K562 (cell line): ENCODE measurements around the gene NFATC3. TPM values are rescaled to one million over a fixed set of nuclear protein-coding genes. Genes with fewer than 3 reads are reported as not detected.

Experiments
- ATAC-seq: fragments of 200-7000 bp; cut with Tn5 transposase; 3 replicates; pipeline ENCODE4 v1.9.1; 2020; ENCODE audit warnings: moderate library complexity
- BruUV-seq: library from RNA; stranded (reverse); fragments of 400-500 nt; replicated peaks from 2 replicates; lab custom pipeline; 2021; lab: Mats Ljungman, UMichigan
- CTCF ChIA-PET: fragments of 300-600 bp; formaldehyde crosslinking; extraction: SDS; loops from one replicate; lab custom pipeline; 2021; ENCODE audit warnings: low intra/inter-chr PET ratio; lab: Yijun Ruan, JAX
- POLR2A ChIA-PET: fragments of 300-600, 350-650 bp; sonication (Branson Sonifier 250); formaldehyde crosslinking; extraction: SDS; loops from one replicate; lab custom pipeline; 2021; ENCODE audit warnings: antibody characterized with exemption, inconsistent platforms; lab: Yijun Ruan, JAX
- DNase-seq, 4 experiments: peaks; one replicate each; pipeline versions ENCODE4 v3.0.0 to v3.0.0-alpha.2; 2011 to 2018; ENCODE audit warnings: low spot score in 3 of 4, mixed read lengths in 3 of 4; ENCODE audit errors: extremely low read depth in 1 of 4
- FAIRE-seq: peaks from 2 replicates; lab custom pipeline; 2011; peaks lifted over from hg19 to GRCh38; lab: Jason Lieb, UNC
- H2AFZ ChIP-seq: 2 replicates; pipeline ENCODE4 v1.6.0; 2011; ENCODE audit warnings: low read depth, low read length, control low read depth, inconsistent platforms
- H3K27ac ChIP-seq: fragments of 200-600 bp; 3 replicates; pipeline ENCODE4 v1.8.0; 2011; ENCODE audit warnings: low read depth, mild to moderate bottlenecking, control low read depth, inconsistent platforms, low read length, moderate library complexity, mixed read lengths; ENCODE audit errors: extremely low read depth
- H3K27me3 ChIP-seq, 2 experiments: fragments of 300-600 bp in 1 of 2; 2 replicates in 1 of 2; 3 replicates in 1 of 2; pipeline versions ENCODE4 v1.6.0 to v1.8.0; 2011; ENCODE audit warnings: inconsistent platforms in 2 of 2, low read length in 2 of 2, mild to moderate bottlenecking in 1 of 2, mixed read lengths in 1 of 2, moderate library complexity in 1 of 2; ENCODE audit not compliant: control insufficient read depth in 2 of 2, insufficient read depth in 2 of 2
- H3K36me3 ChIP-seq: fragments of 300-600 bp; 3 replicates; pipeline ENCODE4 v1.8.0; 2011; ENCODE audit warnings: mild to moderate bottlenecking, low read length, inconsistent platforms; ENCODE audit not compliant: control insufficient read depth, insufficient read depth
- H3K4me1 ChIP-seq, 2 experiments: fragments of 200-600 bp in 1 of 2; replicated peaks in 1 of 2; 2 replicates in 1 of 2; 3 replicates in 1 of 2; pipeline versions ENCODE4 v1.5.1 to v1.8.0; 2011; ENCODE audit warnings: inconsistent platforms in 2 of 2, low read length in 2 of 2, mild to moderate bottlenecking in 1 of 2, mixed read lengths in 1 of 2, moderate library complexity in 1 of 2; ENCODE audit not compliant: control insufficient read depth in 2 of 2, insufficient read depth in 2 of 2
- H3K4me2 ChIP-seq: 2 replicates; pipeline ENCODE4 v1.6.1; 2011; ENCODE audit warnings: low read length, control low read depth, inconsistent platforms, mixed read lengths; ENCODE audit not compliant: insufficient read depth
- H3K4me3 ChIP-seq: fragments of 200-600 bp; sonication (generic), shearing (Covaris generic); 2 replicates; pipeline ENCODE4 v1.5.1; 2016; ENCODE audit warnings: control low read depth, inconsistent platforms
- H3K79me2 ChIP-seq: fragments of 200-600 bp; 3 replicates; pipeline ENCODE4 v1.8.0; 2011; ENCODE audit warnings: low read length, inconsistent platforms; ENCODE audit not compliant: control insufficient read depth, insufficient read depth
- H3K9ac ChIP-seq, 2 experiments: 2 replicates each; pipeline versions ENCODE4 v1.6.0 to v1.6.1; 2011; ENCODE audit warnings: low read depth in 2 of 2, low read length in 2 of 2, control low read depth in 1 of 2, inconsistent platforms in 1 of 2, mild to moderate bottlenecking in 1 of 2, mixed read lengths in 1 of 2; ENCODE audit not compliant: insufficient read depth in 1 of 2
- H3K9me1 ChIP-seq: one replicate; pipeline ENCODE4 v1.6.0; 2011; ENCODE audit warnings: inconsistent platforms, mild to moderate bottlenecking, low read length, moderate library complexity; ENCODE audit not compliant: control insufficient read depth, insufficient read depth
- H3K9me3 ChIP-seq: replicated peaks from 2 replicates; pipeline ENCODE4 v1.5.1; 2011; ENCODE audit warnings: low read depth, low read length, inconsistent platforms; ENCODE audit not compliant: control insufficient read depth, insufficient read depth
- H4K20me1 ChIP-seq: replicated peaks from 2 replicates; pipeline ENCODE4 v1.6.1; 2011; ENCODE audit warnings: low read length, inconsistent platforms, mixed read lengths; ENCODE audit not compliant: control insufficient read depth, insufficient read depth
- CXXC5 ChIP-seq: fragments of 250-450 bp; sonication (Bioruptor Pico); IDR thresholded peaks from 2 replicates; pipeline ENCODE4 v1.8.0; 2022; ENCODE audit warnings: inconsistent platforms, mild to moderate bottlenecking, moderate library complexity
- PCBP1 ChIP-seq: fragments of 200-400 bp; formaldehyde crosslinking; IDR thresholded peaks from 2 replicates; pipeline ENCODE4 v1.6.1; 2018; ENCODE audit warnings: mild to moderate bottlenecking, low read depth, low read length; ENCODE audit not compliant: poor library complexity, severe bottlenecking
- WGBS: fragments of 100-300 bp; shearing (Covaris generic); methylation state at CpG from one replicate; pipeline ENCODE4 v1.1.6; 2016; ENCODE audit warnings: low coverage, mixed read lengths; ENCODE audit not compliant: insufficient coverage; ENCODE audit errors: missing lambda C conversion rate; 5-methylcytosine and 5-hydroxymethylcytosine counted together
- in situ Hi-C: fragments of 300-500 bp; cut with MboI; formaldehyde crosslinking; loops from 4 replicates; pipeline ENCODE4 v1.15.0; 2018; ENCODE audit warnings: inconsistent platforms, mixed read lengths
- intact Hi-C: fragments of 100-400 bp; cut with micrococcal nuclease; formaldehyde crosslinking; loops from 2 replicates; pipeline ENCODE4 v1.14.2; 2022
- polyA plus RNA-seq, 8 experiments: library from polyadenylated mRNA; depleted of rRNA in 4 of 8; stranded (reverse) in 5 of 8; unstranded in 3 of 8; fragments of >200 nt; fragmentation: Nextera tagmentation in 2 of 8; fragmentation: Illumina TruSeq in 1 of 8; extraction: Ambion mirVana in 2 of 8; extraction: Trizol in 1 of 8; gene quantifications; 2 replicates each; pipeline versions ENCODE4 v1.2.1 to v1.2.3, GENCODE V29; 2011 to 2014; ENCODE audit warnings: inconsistent platforms in 1 of 8, missing spikeins in 1 of 8
- total RNA-seq, 7 experiments: library from RNA; depleted of rRNA in 6 of 7; stranded (reverse); fragments of >200 nt in 6 of 7; fragmentation: Illumina TruSeq in 2 of 7; extraction: Trizol in 2 of 7; gene quantifications; 2 replicates each; pipeline versions ENCODE4 v1.2.1 to v1.2.3, GENCODE V29; 2011 to 2021; ENCODE audit warnings: low replicate concordance in 1 of 7
- TF ChIP-seq, protein P1 (sequence below): IDR thresholded peaks from 3 replicates; pipeline ENCODE4 v1.6.1; 2011; ENCODE audit warnings: borderline replicate concordance, mild to moderate bottlenecking, moderate library complexity; ENCODE audit not compliant: insufficient read length; ENCODE audit errors: extremely low read depth
- TF ChIP-seq, protein P2 (sequence below): fragments of 250-450 bp; sonication (Bioruptor Pico); IDR thresholded peaks from 2 replicates; pipeline ENCODE4 v1.8.0; 2021; ENCODE audit warnings: moderate library complexity, mild to moderate bottlenecking, inconsistent platforms

Gene NFATC3
- total and polyA plus RNA-seq, 9 of the 15 experiments (the other 6 are each of a cell fraction or from before 2014, with no cell fraction given) = 15.7 to 98.4 (median 59.4) TPM

DNA sequence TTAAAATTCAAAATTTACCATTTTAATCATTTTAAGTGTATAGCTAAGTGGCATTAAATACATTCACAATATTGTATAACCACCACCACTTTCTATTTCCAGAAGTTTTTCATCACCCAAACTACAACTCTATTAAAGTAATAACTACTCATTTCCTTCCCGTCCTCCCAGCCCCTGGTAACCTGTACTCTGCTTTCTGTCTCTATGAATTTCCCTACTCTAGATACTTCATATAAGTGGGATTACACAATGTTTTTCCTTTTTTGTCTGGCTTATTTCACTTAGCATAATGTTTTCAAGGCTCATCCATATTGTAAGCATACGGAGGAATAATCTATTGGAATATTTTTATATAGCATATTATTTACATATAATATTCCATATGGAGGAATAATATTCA, 121.1 kb downstream of the NFATC3 start (continued):
- TF ChIP-seq, protein P1, sequence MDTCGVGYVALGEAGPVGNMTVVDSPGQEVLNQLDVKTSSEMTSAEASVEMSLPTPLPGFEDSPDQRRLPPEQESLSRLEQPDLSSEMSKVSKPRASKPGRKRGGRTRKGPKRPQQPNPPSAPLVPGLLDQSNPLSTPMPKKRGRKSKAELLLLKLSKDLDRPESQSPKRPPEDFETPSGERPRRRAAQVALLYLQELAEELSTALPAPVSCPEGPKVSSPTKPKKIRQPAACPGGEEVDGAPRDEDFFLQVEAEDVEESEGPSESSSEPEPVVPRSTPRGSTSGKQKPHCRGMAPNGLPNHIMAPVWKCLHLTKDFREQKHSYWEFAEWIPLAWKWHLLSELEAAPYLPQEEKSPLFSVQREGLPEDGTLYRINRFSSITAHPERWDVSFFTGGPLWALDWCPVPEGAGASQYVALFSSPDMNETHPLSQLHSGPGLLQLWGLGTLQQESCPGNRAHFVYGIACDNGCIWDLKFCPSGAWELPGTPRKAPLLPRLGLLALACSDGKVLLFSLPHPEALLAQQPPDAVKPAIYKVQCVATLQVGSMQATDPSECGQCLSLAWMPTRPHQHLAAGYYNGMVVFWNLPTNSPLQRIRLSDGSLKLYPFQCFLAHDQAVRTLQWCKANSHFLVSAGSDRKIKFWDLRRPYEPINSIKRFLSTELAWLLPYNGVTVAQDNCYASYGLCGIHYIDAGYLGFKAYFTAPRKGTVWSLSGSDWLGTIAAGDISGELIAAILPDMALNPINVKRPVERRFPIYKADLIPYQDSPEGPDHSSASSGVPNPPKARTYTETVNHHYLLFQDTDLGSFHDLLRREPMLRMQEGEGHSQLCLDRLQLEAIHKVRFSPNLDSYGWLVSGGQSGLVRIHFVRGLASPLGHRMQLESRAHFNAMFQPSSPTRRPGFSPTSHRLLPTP = no peak

DNA sequence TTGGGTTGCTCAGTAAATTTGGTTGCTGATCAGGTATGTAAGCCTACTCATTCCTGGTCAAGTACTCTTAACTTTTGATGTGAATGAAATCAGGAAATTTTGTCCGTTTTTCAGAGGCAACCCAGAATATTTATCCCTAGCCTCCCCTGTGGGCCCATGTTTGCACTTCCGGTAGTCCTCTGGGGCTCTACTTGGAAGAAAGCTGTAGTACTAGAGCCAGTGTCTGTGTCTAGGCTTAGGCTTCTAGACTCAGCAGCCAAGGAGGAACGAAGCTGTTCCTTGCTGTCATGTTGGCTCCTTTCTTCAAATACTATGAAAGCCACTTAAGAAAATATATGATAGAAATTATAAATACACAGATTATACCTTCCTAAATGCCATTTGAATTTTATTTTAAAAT, 129.6 kb downstream of the NFATC3 start:
- Histone ChIP-seq H3K9me3 (no peaks in the 10 kb centered on the region), H3K27me3 (no peaks in the 10 kb centered on the region), H4K20me1 (no peaks in the 10 kb centered on the region; the same call in 1 of the 2 replicates), H3K4me2 (no peak overlapping the region), H3K36me3 (peaks cover 40% of the 10 kb centered on the region), H3K4me1 (peaks cover 0 to 2% of the 10 kb centered on the region in 2 experiments; a peak in 2 of 5 replicates), H3K27ac (no peak overlapping the region), H2AFZ (no peak overlapping the region), H3K9ac (no peak overlapping the region), H3K4me3 (no peak overlapping the region), H3K9me1 (no peaks in the 10 kb centered on the region), H3K79me2 (peaks cover 37% of the 10 kb centered on the region)
- ATAC-seq (no peak), FAIRE-seq (no peak), DNase-seq (no peak)
- POLR2A ChIA-PET = interaction anchor here (1.3 kb wide), 1 partner anchor 130 kb away, joined by 3 read pairs; the partner anchor contains the start of gene NFATC3
- in situ Hi-C loops (no loop called here), intact Hi-C loops (no loop called here)
- CTCF ChIA-PET = no interaction called here
- BruUV-seq = no TSS peak
- 97% methylated on average over 3 of the region's 3 CpGs for WGBS
- no peak for TF ChIP-seq CXXC5 (CRISPR knock-in tag)
- TF ChIP-seq, protein P2, sequence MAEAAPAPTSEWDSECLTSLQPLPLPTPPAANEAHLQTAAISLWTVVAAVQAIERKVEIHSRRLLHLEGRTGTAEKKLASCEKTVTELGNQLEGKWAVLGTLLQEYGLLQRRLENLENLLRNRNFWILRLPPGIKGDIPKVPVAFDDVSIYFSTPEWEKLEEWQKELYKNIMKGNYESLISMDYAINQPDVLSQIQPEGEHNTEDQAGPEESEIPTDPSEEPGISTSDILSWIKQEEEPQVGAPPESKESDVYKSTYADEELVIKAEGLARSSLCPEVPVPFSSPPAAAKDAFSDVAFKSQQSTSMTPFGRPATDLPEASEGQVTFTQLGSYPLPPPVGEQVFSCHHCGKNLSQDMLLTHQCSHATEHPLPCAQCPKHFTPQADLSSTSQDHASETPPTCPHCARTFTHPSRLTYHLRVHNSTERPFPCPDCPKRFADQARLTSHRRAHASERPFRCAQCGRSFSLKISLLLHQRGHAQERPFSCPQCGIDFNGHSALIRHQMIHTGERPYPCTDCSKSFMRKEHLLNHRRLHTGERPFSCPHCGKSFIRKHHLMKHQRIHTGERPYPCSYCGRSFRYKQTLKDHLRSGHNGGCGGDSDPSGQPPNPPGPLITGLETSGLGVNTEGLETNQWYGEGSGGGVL (CRISPR knock-in tag) = no peak
- no peak for TF ChIP-seq PCBP1
